Endothelial cell of umbilical vein (primary cell): Measurements from ENCODE around the gene RTP1. TPM values are rescaled to one million over a fixed set of nuclear protein-coding genes. Genes with fewer than 3 reads are reported as not detected.

Experiments used
- BruUV-seq: library from RNA; stranded (reverse); fragments of 400-500 nt; replicated peaks from 2 replicates; lab custom pipeline; 2021; lab: Mats Ljungman, UMichigan
- CTCF ChIA-PET: fragments of 300-600, 350-600 bp; sonication (Branson Sonifier 250); formaldehyde crosslinking; loops from one replicate; lab custom pipeline; 2021; ENCODE audit warnings: antibody characterized with exemption, inconsistent platforms; lab: Charles Lee
- POLR2A ChIA-PET: fragments of 300-600, 350-600 bp; sonication (Branson Sonifier 250); formaldehyde crosslinking; loops from one replicate; lab custom pipeline; 2021; ENCODE audit warnings: antibody characterized with exemption, inconsistent platforms; lab: Charles Lee
- DNase-seq: peaks from one replicate; pipeline ENCODE4 v3.0.0-alpha.2; 2011; ENCODE audit warnings: low read depth, low spot score
- FAIRE-seq: peaks from 2 replicates; lab custom pipeline; 2011; peaks lifted over from hg19 to GRCh38; lab: Jason Lieb, UNC
- H2AFZ ChIP-seq: 2 replicates; pipeline ENCODE4 v1.6.0; 2012; ENCODE audit warnings: low read depth, low read length, control low read depth, inconsistent platforms
- H3K27ac ChIP-seq: 2 replicates; pipeline ENCODE4 v1.5.1; 2011; ENCODE audit warnings: low read depth, mild to moderate bottlenecking, control low read depth, low read length, moderate library complexity; ENCODE audit not compliant: insufficient read depth
- H3K27me3 ChIP-seq, 2 experiments: 2 replicates each; pipeline versions ENCODE4 v1.6.0 to v1.6.1; 2011; ENCODE audit warnings: low read length in 2 of 2, mixed read lengths in 1 of 2; ENCODE audit not compliant: control insufficient read depth in 2 of 2, insufficient read depth in 2 of 2
- H3K36me3 ChIP-seq, 2 experiments: 2 replicates in 1 of 2; 3 replicates in 1 of 2; pipeline ENCODE4 v1.5.1; 2011; ENCODE audit warnings: low read length in 2 of 2, mild to moderate bottlenecking in 1 of 2, moderate library complexity in 1 of 2; ENCODE audit not compliant: control insufficient read depth in 2 of 2, insufficient read depth in 2 of 2; ENCODE audit errors: extremely low read depth in 1 of 2
- H3K4me1 ChIP-seq: 3 replicates; pipeline ENCODE4 v1.5.1; 2011; ENCODE audit warnings: mild to moderate bottlenecking, low read length; ENCODE audit not compliant: control insufficient read depth, insufficient read depth; ENCODE audit errors: extremely low read depth
- H3K4me2 ChIP-seq: 2 replicates; pipeline ENCODE4 v1.6.1; 2011; ENCODE audit warnings: low read length, control low read depth, mixed read lengths; ENCODE audit not compliant: insufficient read depth
- H3K4me3 ChIP-seq, 3 experiments: fragments of 200-600 bp in 1 of 3; sonication (generic), shearing (Covaris generic) in 1 of 3; replicated peaks in 1 of 3; 2 replicates each; pipeline ENCODE4 v1.5.1; 2011 to 2016; ENCODE audit warnings: control low read depth in 3 of 3, low read length in 3 of 3, mild to moderate bottlenecking in 2 of 3, inconsistent platforms in 1 of 3, low read depth in 1 of 3, moderate library complexity in 1 of 3; ENCODE audit not compliant: insufficient read depth in 1 of 3
- H3K79me2 ChIP-seq: 2 replicates; pipeline ENCODE4 v1.6.0; 2012; ENCODE audit warnings: low read length, inconsistent platforms; ENCODE audit not compliant: control insufficient read depth, insufficient read depth
- H3K9ac ChIP-seq: replicated peaks from 2 replicates; pipeline ENCODE3; 2011; ENCODE audit warnings: low read length, control low read depth; ENCODE audit not compliant: insufficient read depth; ENCODE audit errors: extremely low read depth
- H3K9me1 ChIP-seq: replicated peaks from 3 replicates; pipeline ENCODE4 v1.6.0; 2011; ENCODE audit warnings: mild to moderate bottlenecking, low read length; ENCODE audit not compliant: control insufficient read depth, insufficient read depth; ENCODE audit errors: extremely low read depth
- H3K9me3 ChIP-seq: replicated peaks from 2 replicates; pipeline ENCODE4 v1.5.1; 2012; ENCODE audit warnings: low read length, inconsistent platforms; ENCODE audit not compliant: control insufficient read depth, insufficient read depth
- H4K20me1 ChIP-seq: replicated peaks from 2 replicates; pipeline ENCODE3; 2011; ENCODE audit warnings: mild to moderate bottlenecking, low read length; ENCODE audit not compliant: control insufficient read depth, insufficient read depth; ENCODE audit errors: extremely low read depth
- EZH2 ChIP-seq: IDR thresholded peaks from 2 replicates; pipeline ENCODE4 v1.6.1; 2012; ENCODE audit warnings: borderline replicate concordance, low read depth, mild to moderate bottlenecking, moderate library complexity, low read length, inconsistent platforms; ENCODE audit not compliant: severe bottlenecking
- FOS ChIP-seq: IDR thresholded peaks from 2 replicates; pipeline ENCODE4 v1.6.1; 2011; ENCODE audit warnings: mild to moderate bottlenecking, low read length, moderate library complexity, borderline replicate concordance; ENCODE audit not compliant: insufficient read depth
- GATA2 ChIP-seq: IDR thresholded peaks from 2 replicates; pipeline ENCODE4 v1.7.0; 2011; ENCODE audit warnings: low read depth, mild to moderate bottlenecking, moderate library complexity, mixed read lengths, low read length; ENCODE audit not compliant: insufficient read length, insufficient read depth
- JUN ChIP-seq: IDR thresholded peaks from 2 replicates; pipeline ENCODE4 v1.6.1; 2011; ENCODE audit warnings: borderline replicate concordance, low read depth; ENCODE audit not compliant: insufficient read length, insufficient read depth
- MYC ChIP-seq: IDR thresholded peaks from one replicate; pipeline ENCODE4 v1.6.1; 2011; ENCODE audit warnings: mild to moderate bottlenecking, low read depth, low read length
- POLR2A ChIP-seq: IDR thresholded peaks from 2 replicates; pipeline ENCODE4 v1.6.1; 2012; ENCODE audit warnings: low read depth, mild to moderate bottlenecking, control low read depth, low read length
- POLR2AphosphoS5 ChIP-seq: IDR thresholded peaks from 2 replicates; pipeline ENCODE4 v1.6.1; 2012; ENCODE audit warnings: low read depth, mild to moderate bottlenecking, control low read depth, low read length, moderate library complexity; ENCODE audit not compliant: insufficient read depth
- dilution Hi-C: fragments of 300-500 bp; cut with MboI; formaldehyde crosslinking; loops from one replicate; pipeline ENCODE4 v1.15.0; 2019; ENCODE audit warnings: low sequenced_read_pairs; ENCODE audit not compliant: extremely low pct_ligation_motif_present
- intact Hi-C: fragments of 100-400 bp; cut with micrococcal nuclease; formaldehyde crosslinking; loops from one replicate; pipeline ENCODE4 v1.10.0; 2022
- polyA plus RNA-seq, 4 experiments: library from polyadenylated mRNA; depleted of rRNA in 3 of 4; stranded (reverse) in 3 of 4; unstranded in 1 of 4; fragments of >200 nt; gene quantifications; 2 replicates each; pipeline versions ENCODE4 v1.2.1 to v1.2.3, GENCODE V29; 2011 to 2012; ENCODE audit warnings: missing spikeins in 1 of 4
- total RNA-seq: library from RNA; stranded (reverse); gene quantifications from 2 replicates; pipeline ENCODE4 v1.2.3, GENCODE V29; 2021
- TF ChIP-seq, protein P1 (sequence below), 2 donors: IDR thresholded peaks; 1 replicate in 1 of 2; 2 replicates in 1 of 2; pipeline ENCODE4 v1.5.1; 2011; ENCODE audit warnings: low read length in 2 of 2, mild to moderate bottlenecking in 2 of 2, moderate library complexity in 2 of 2, control low read depth in 1 of 2, inconsistent platforms in 1 of 2, low read depth in 1 of 2; ENCODE audit not compliant: insufficient read depth in 1 of 2; ENCODE audit errors: extremely low read depth in 1 of 2
- TF ChIP-seq, protein P2 (sequence below): IDR thresholded peaks from 2 replicates; pipeline ENCODE4 v1.6.1; 2011; ENCODE audit not compliant: insufficient read depth, insufficient read length

RTP1 gene
- total and polyA plus RNA-seq, 2 donors (not counting 3 experiments of a cell fraction or from before 2014, with no cell fraction given), result not detected

DNA sequence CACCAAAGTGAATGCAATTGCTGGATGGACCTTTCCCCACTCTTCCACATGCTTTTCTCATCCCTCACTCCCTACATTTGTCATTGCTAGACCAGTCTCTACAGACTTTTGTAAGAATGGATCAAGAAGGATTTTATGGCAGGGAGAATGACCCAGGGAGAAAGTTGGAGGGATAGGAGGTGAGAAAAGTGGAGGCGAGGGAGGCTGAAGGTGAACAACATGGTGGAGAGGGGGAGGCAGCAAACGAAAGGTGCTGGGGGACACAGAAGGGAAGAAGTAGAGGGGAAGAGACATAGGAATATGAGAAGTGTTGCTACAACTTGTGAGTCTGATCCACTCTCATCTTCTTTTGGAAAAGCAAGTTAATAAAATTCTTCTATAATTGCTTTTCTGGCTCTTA, 24.4 kb upstream of the RTP1 start:
- Histone ChIP-seq H3K9me3 (no peaks in the 10 kb centered on the region), H2AFZ (no peak overlapping the region), H3K4me1 (no peaks in the 10 kb centered on the region), H3K9me1 (no peaks in the 10 kb centered on the region), H4K20me1 (no peaks in the 10 kb centered on the region), H3K27ac (no peak overlapping the region), H3K36me3 (no peaks in the 10 kb centered on the region), H3K27me3 (peaks cover 4 to 12% of the 10 kb centered on the region in 2 experiments), H3K4me2 (no peak overlapping the region), H3K9ac (no peak overlapping the region), H3K4me3 (no peak overlapping the region), H3K79me2 (no peaks in the 10 kb centered on the region)
- dilution Hi-C loops, result no loop called here
- TF ChIP-seq POLR2A, result no peak
- no peak for TF ChIP-seq JUN
- no peak for TF ChIP-seq GATA2
- TF ChIP-seq, protein P1, sequence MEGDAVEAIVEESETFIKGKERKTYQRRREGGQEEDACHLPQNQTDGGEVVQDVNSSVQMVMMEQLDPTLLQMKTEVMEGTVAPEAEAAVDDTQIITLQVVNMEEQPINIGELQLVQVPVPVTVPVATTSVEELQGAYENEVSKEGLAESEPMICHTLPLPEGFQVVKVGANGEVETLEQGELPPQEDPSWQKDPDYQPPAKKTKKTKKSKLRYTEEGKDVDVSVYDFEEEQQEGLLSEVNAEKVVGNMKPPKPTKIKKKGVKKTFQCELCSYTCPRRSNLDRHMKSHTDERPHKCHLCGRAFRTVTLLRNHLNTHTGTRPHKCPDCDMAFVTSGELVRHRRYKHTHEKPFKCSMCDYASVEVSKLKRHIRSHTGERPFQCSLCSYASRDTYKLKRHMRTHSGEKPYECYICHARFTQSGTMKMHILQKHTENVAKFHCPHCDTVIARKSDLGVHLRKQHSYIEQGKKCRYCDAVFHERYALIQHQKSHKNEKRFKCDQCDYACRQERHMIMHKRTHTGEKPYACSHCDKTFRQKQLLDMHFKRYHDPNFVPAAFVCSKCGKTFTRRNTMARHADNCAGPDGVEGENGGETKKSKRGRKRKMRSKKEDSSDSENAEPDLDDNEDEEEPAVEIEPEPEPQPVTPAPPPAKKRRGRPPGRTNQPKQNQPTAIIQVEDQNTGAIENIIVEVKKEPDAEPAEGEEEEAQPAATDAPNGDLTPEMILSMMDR (IDR thresholded peaks at IDR 0.05; ENCODE audit: extremely low read depth in 1 of 2, insufficient read depth in 1 of 2, low read depth in 1 of 2, low read length in 2 of 2), result no peak
- no peak for TF ChIP-seq EZH2
- TF ChIP-seq FOS, result no peak
- TF ChIP-seq, protein P2, sequence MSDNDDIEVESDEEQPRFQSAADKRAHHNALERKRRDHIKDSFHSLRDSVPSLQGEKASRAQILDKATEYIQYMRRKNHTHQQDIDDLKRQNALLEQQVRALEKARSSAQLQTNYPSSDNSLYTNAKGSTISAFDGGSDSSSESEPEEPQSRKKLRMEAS, result no peak
- no peak for TF ChIP-seq MYC
- no peak for TF ChIP-seq POLR2AphosphoS5
- intact Hi-C loops, result no loop called here
- DNase-seq (no peak), FAIRE-seq (no peak)
- ChIA-PET POLR2A (no interaction called here), CTCF (interaction anchor here (1.4 to 2.0 kb wide), 2 partner anchors 8 to 59 kb away, joined by 4 to 10 read pairs; no protein-coding TSS in a partner anchor)
- BruUV-seq, result no TSS peak
